Astrocyte of the cerebellum (primary cell): ENCODE results near the gene KEL.

ENCODE experiments used
- DNase-seq: peaks from one replicate; pipeline ENCODE4 v3.0.0-alpha.2; 2011; ENCODE audit warnings: low read depth
- H3K4me3 ChIP-seq: 2 replicates; pipeline ENCODE4 v1.5.1; 2011; ENCODE audit warnings: mild to moderate bottlenecking, low read depth, low read length, moderate library complexity
- in situ Hi-C: cut with HindIII; loops from 2 replicates; pipeline ENCODE4 v1.10.0; 2017; ENCODE audit warnings: low sequenced_read_pairs
- TF ChIP-seq, protein P1 (sequence below): IDR thresholded peaks from 2 replicates; pipeline ENCODE4 v1.5.1; 2012; ENCODE audit warnings: low read length, low read depth, moderate library complexity, mild to moderate bottlenecking; ENCODE audit errors: missing control alignments

Gene KEL

GRCh38 chr7:142892951-142893350 is 69.2 kb downstream of the KEL start:
- in situ Hi-C loops: no loop called here
- DNase-seq: no peak
- TF ChIP-seq, protein P1, sequence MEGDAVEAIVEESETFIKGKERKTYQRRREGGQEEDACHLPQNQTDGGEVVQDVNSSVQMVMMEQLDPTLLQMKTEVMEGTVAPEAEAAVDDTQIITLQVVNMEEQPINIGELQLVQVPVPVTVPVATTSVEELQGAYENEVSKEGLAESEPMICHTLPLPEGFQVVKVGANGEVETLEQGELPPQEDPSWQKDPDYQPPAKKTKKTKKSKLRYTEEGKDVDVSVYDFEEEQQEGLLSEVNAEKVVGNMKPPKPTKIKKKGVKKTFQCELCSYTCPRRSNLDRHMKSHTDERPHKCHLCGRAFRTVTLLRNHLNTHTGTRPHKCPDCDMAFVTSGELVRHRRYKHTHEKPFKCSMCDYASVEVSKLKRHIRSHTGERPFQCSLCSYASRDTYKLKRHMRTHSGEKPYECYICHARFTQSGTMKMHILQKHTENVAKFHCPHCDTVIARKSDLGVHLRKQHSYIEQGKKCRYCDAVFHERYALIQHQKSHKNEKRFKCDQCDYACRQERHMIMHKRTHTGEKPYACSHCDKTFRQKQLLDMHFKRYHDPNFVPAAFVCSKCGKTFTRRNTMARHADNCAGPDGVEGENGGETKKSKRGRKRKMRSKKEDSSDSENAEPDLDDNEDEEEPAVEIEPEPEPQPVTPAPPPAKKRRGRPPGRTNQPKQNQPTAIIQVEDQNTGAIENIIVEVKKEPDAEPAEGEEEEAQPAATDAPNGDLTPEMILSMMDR: no peak
- no peak overlapping the region for H3K4me3 ChIP-seq

DNA sequence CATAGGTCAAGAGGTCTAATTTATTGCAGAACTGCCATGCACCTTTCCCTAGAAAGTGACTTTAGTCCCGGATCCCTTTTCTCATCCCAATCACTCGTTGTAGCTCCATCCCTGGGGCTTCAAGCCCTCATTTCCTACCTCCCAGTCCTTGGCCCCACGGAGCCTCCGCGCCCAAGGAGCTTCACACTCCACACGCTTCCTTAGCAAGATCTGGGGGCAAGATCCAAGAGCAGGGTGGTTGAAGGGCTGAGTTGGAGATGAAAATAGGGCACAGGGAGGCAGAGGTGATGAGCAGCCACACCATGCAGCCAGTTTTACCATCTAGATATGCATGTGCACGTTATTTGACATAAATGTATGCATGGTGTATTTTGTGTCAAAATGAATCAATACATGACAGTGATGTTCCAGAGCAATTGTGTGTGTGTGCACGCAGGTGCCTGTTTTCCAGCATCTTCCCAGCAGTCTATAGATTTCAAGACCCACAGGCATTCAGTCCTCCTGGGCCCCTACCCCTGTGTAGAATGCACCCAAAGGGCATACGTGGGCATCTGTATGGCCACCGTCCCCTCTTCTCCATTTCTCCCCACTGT is 70.6 kb downstream of the KEL start:
- DNase-seq: no peak
- TF ChIP-seq, protein P1: no peak
- H3K4me3 ChIP-seq: no peak overlapping the region
- in situ Hi-C loops: no loop called here
